Activated gamma-delta T cell treated with Interleukin-2 at 50 U/mL for 16 hours (primary cell): ENCODE results near the gene PRDM16.

Experiments used
- DNase-seq: peaks from one replicate; pipeline ENCODE4 v3.0.0-alpha.2; 2020

Gene PRDM16

GRCh38 chr1:3070644-3071564 lies 1.9 kb downstream of the PRDM16 start:
- DNase-seq, result no peak

- no peak for DNase-seq
Observed at GRCh38 chr1:3071565-3072390, 2.8 kb downstream of the PRDM16 start.

GRCh38 chr1:3072391-3073185 lies 3.6 kb downstream of the PRDM16 start:
- DNase-seq, result no peak

- no peak for DNase-seq
Observed at GRCh38 chr1:3073186-3073488, 4.1 kb downstream of the PRDM16 start.

GRCh38 chr1:3073489-3074296 lies 4.7 kb downstream of the PRDM16 start:
- DNase-seq, result no peak

GRCh38 chr1:3074297-3074741 lies 5.3 kb downstream of the PRDM16 start:
- DNase-seq, result no peak

GRCh38 chr1:3074800-3075199 lies 5.8 kb downstream of the PRDM16 start:
- DNase-seq, result no peak

GRCh38 chr1:3075666-3076362 lies 6.8 kb downstream of the PRDM16 start:
- no peak for DNase-seq

- no peak for DNase-seq
Observed at GRCh38 chr1:3076363-3076740, 7.3 kb downstream of the PRDM16 start.

- DNase-seq, result no peak
Observed at GRCh38 chr1:3077081-3077480, 8.1 kb downstream of the PRDM16 start.

GRCh38 chr1:3077561-3077960 lies 8.6 kb downstream of the PRDM16 start:
- no peak for DNase-seq

- DNase-seq, result no peak
Observed at GRCh38 chr1:3078430-3078861, 9.4 kb downstream of the PRDM16 start.

- no peak for DNase-seq
Observed at GRCh38 chr1:3078871-3079270, 9.9 kb downstream of the PRDM16 start.

GRCh38 chr1:3079381-3080052 lies 10.5 kb downstream of the PRDM16 start:
- DNase-seq, result no peak

- no peak for DNase-seq
Observed at GRCh38 chr1:3080053-3080955, 11.3 kb downstream of the PRDM16 start.

- DNase-seq, result no peak
Observed at GRCh38 chr1:3081171-3081683, 12.2 kb downstream of the PRDM16 start.

- no peak for DNase-seq
Observed at GRCh38 chr1:3082051-3082450, 13.0 kb downstream of the PRDM16 start.

- no peak for DNase-seq
Observed at GRCh38 chr1:3082571-3083516, 13.8 kb downstream of the PRDM16 start.

- no peak for DNase-seq
Observed at GRCh38 chr1:3084154-3084553, 15.2 kb downstream of the PRDM16 start.
